Hematopoietic multipotent progenitor cell treated with erythropoietin and hydrocortisone succinate and interleukin-3 and kit ligand, for 15 days (in vitro differentiated cells): ENCODE results near the gene C11orf65.
"Not testable (repeated sequence)": the region's sequence is repeated elsewhere in the genome, so short reads cannot be mapped to it uniquely, and the experiment has no call there.

Source experiments
- DNase-seq: peaks from one replicate; pipeline ENCODE4 v3.0.0-alpha.2; 2015; ENCODE audit warnings: low spot score

The C11orf65 gene

DNA sequence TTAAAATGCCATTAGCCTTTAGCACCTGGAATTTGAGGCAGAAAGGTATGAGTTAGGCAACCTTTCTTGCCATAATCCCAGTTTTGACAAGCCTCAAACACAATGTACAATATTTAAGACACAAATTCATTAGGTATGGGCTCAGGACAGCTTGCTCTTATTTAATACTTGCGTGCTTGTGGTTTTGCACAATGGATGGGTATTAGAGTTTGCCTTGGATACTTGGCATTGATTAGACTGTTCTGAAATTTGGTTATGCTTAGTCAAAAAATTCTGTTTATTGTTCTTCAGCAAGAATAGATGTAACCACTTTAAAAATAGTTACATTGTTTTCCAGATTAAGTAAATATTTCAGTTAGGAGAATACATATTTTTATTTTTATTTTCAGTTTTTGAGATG lies 5.4 kb upstream of the C11orf65 start:
- DNase-seq = no peak

DNA sequence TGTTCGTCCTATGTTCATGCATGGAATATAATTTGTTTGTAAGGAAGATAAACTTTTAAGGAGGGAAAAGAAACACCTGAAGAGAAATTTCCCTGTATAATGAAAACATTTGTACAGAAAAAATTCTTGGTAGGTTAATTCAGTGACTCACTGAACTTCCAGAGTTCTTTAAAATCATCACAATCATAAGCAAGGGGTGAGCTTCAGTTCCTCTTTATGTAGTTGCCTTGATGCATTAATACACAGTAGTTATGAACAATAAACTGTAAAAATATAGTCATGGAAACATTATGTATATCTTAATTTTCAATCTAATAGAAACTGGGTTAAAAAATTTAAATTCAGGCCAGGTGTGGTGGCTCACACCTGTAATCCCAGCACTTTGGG lies 1.1 kb upstream of the C11orf65 start:
- no peak for DNase-seq

DNA sequence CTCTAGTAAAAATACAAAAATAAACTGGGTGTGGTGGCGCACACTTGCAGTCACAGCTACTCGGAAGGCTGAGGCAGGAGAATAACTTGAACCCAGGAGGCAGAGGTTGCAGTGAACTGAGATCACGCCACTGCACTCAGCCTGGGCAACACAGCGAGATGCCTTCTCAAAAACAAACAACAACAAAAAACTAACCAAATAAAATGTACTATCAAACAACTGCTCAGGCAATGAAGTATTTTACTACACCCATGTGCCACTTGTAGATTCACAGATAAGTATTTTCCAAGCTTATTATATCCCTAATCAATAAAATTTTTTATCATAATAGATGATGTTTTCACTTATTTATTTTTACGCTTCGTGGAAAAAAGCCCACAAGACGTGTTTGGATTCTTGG lies 924 bp downstream of the C11orf65 start:
- peak; percentile 26 for DNase-seq

DNA sequence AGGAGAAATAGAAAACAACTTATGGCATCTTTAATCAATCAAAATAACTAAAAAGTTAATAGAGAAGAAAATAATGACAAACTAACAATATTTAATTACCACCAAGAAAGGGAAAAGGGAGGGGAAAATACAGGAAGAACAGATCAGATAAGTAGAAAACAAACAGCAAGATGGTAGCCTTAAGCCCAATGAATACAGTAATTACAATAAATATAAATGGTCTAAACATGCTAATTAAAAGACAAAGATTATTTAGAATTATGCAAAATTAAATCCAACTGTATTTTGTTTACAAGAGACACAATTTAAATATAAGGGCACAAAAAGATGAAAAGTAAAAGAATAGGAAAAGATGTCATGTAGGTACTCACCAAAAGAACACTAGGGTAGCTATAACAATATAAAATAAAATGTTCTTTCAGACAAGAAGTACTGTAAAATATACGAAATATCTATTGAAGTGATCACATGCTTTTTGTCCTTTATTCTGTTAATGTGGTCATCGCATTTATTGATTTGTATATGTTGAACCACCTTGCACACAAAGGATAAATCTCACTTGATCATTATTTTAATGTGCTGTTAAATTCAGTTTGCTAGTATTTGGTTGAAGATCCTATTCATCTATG lies 14.0 kb downstream of the C11orf65 start:
- DNase-seq = no peak

DNA sequence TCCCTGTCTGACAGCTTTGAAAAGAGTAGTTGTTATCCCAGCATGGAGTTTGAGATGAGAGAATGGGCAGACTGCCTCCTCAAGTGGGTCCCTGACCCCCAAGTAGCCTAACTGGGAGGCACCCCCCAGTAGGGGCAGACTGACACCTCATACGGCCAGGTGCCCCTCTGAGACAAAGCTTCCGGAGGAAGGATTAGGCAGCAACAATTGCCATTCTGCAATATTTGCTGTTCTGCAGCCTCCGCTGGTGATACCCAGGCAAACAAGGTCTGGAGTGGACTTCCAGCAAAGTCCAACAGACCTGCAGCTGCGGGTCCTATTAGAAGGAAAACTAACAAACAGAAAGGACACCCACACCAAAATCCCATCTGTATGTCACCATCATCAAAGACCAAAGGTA lies 25.9 kb downstream of the C11orf65 start:
- DNase-seq = not testable (repeated sequence)

DNA sequence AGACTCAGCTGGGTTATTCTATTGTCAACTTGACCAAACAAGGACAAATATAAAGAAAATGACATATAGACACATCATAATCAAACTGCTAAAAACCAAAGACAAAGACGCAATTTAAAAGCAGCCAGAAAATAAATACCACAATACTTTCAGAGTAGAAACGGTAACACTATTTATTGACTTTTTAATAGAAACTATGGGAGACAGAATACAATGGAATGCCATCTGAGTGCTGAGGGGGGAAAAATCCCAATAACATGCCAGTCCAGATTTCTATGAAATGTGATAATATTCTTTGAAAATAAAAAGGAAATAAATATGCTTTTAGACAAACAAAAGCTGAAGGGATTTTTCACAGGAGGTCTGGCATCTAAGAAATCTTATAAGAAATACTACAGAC lies 30.7 kb downstream of the C11orf65 start:
- DNase-seq = no peak

DNA sequence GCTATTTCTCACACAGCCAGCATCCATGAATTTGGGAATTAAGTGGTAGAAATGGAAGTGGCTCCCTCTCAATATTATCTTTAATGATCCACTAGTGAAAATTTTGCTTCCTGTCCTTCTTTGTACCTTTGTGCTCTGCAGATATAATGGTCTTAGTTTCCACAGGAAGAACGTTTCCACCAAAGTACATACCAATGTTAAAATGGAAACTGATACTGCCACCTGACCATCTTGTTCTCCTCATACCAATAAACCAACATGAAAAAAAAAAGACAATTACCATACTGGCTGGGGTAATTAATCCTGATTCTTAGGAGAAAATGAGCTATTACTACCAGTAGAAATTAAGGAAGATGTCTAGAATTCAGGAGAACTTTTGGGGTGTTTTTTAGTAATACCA lies 32.3 kb downstream of the C11orf65 start:
- DNase-seq = no peak

DNA sequence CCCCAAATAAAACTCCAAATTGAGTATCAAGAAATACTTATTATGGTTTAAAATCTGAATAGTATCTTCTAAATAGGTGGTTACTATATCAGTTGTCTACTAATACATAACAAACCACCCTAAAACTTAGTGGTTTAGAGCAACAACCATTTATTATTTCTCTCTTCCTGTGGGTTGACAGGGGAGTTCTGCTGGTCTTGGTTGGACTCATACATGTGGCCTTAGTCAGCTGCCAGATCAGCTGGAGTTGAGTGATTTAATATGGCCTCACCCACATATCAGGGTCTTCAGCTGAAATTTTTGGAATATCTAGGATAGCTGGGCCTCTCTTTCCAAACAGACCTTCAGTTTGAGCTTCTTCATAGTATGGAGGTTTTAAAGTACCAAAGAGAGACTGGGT lies 34.5 kb downstream of the C11orf65 start:
- no peak for DNase-seq

DNA sequence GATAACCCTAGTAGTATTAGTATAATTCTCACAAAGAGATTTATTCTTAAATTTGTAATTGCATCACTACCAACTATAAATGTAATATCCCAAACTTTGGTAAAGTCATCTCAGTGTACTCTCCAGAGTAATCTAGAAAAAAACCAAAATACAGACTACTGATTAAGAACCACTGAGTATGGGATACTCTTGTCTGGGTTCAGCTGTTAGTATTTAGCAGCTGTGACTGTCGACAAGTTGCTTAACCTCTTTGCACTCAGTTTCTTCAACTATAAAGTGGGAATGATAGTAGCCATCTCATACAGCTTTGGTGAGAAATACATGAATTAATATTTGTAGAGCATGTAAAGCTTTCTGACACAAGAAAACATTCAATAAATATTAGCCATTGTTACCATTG lies 35.3 kb downstream of the C11orf65 start:
- DNase-seq = no peak

DNA sequence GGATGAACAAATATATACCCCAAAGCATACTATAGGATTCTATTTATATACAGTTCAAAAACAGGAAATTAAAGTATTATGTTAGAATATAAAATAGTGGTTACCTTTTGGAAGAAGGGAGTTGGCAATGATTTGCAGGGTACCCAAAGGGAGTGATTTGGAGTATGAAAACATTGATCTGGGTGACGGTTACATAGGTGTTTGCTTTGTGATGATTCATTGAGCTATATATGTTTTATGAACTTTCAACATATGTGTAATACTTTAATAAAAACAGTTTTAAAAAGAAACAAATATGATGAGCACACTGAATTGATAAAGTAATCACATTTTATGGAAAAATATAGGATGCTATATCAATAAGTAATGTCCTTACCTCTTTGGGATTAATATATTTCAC lies 36.0 kb downstream of the C11orf65 start:
- DNase-seq = no peak

DNA sequence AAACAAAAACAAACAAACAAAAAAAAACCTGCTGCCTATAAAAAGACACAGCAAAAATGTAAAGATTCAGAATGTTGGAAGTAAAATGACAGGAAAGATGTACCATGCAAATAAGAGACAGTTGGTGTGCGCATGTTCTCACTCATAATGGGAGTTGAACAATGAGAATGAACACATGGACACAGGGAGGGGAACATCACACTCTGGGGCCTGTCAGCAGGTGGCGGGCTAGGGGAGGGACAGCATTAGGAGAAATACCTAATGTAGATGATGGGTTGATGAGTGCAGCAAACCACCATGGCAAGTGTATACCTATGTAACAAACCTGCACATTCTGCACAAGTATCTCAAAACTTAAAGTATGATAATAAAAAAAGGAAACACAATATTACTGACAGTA lies 49.8 kb downstream of the C11orf65 start:
- not testable (repeated sequence) for DNase-seq

DNA sequence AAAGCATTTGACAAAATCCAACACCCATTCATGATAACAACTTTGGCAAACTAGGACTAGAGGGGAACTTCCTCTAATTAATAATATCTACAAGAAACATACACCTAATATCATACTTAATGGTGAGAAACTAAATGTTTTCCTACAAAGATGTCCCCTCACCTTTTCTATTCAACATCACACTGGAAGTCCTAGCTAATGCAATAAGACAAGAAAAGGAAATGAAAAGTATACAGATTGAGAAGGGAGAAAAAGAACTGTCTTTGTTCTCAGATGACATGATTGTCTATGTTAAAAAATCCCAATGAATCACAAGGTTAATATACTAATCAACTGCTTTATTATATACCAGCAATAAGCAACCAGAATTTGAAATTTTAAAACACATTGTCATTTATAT lies 52.4 kb downstream of the C11orf65 start:
- DNase-seq = no peak

DNA sequence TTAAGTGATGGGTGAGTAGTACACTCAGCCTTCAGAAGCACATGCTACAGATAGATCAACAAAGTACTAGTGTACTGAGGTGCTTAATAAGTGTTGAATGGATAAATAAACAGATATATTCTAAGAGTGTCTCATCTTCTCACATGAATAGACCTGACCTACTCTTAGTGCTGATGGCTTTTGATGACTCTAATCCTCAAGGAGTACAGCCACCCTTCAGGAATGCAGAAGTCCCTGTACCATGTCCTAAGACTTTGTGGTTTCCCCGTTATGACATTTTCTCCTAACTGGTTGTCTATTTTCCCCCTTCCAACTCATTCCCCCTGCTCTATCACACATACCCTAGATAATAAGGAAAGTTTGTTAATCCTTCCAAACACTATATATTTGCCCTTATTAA lies 61.6 kb downstream of the C11orf65 start:
- DNase-seq = no peak

DNA sequence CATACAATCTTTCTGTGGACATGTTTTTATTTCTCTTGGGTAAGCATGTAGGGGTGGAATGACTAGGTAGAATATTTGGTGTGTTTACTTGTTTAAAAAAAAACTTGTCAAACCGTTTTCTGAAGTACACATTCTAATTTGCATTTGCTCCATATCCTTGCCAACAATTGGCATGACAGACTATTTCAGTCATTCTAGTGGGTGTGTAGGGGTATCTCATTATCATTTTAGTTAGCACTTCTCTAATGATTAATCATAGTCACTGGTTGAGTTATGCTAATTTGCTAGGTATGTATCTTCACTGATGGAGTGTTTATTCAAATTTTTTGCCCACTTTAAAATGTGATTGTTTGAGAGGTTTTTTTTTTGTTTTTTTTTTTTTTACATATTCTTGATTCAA lies 64.3 kb downstream of the C11orf65 start:
- DNase-seq = no peak

DNA sequence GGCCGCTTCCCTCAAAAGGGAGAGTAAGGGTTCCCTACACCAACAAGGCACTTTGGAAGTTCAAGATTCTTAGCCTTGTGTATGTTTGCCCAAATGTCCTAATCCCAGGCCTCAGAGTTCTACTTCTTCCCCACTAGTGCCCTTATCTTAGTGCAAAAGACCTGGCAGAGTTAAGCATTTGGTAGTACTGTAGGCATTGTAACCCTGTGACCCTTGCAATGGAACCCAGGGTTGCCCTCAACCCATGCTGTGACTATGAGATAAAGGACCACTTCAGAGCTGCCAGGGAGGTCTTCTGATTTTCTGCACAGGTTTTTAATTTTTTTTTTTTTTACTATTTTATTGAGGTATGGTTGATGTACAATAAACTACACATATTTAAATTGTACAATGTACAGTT lies 65.1 kb downstream of the C11orf65 start:
- DNase-seq = no peak

DNA sequence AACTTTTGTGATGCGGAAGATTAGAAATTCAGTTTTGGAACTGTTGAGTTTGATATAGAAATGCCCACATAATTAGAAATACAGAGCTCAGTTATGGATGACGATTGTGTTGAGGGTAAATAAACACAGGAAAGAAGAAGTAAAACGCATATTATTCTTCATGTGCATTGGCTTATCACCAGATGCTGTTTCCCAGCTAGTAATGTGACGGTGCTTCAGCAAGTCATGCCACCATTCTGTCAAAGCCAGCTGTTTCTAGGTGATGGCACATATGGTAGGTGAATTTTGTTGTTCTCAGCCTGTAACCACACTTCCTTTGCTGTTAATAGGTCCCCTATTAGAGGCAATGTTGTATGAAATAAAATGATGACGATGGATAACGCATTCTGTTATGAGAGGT lies 68.9 kb downstream of the C11orf65 start:
- no peak for DNase-seq

DNA sequence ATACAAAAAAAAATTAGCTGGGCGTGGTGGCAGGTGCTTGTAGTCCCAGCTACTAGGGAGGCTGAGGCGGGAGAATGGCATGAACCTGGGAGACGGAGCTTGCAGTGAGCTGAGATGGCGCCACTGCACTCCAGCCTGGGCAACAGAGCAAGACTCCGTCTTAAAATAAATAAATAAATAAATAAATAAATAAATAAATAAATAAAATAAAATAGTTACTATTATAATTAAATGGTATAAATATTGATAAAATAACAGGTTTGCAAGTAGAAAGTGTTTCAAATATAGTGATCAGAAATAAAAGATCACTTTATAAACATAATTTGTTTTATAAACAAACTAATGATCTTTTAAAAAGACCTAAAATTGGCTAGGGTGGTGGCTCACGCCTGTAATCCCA lies 70.7 kb downstream of the C11orf65 start:
- not testable (repeated sequence) for DNase-seq

DNA sequence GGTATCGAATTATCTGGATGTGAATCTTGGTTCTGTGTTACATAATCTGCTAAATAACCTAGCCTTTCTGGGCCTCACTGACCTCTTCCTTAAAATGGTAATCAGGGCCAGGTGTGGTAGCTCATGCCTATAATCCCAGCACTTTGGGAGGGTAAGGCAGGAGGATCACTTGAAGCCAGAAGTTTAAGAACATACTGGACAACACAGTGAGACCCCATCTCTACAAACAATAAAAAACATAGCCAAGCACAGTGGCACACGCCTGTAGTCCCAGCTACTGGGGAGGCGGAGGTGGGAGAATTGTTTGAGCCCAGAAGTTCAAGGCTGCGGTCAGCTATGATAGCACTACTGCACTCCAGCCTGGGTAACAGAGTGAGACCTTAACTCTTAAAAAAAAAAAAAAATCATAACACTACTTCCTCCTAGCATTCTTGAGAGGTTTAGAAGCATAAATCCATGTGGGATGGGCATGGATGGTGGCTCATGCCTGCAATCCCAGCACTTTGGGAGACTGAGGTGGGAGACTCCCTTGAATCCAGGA lies 72.5 kb downstream of the C11orf65 start:
- DNase-seq = no peak

DNA sequence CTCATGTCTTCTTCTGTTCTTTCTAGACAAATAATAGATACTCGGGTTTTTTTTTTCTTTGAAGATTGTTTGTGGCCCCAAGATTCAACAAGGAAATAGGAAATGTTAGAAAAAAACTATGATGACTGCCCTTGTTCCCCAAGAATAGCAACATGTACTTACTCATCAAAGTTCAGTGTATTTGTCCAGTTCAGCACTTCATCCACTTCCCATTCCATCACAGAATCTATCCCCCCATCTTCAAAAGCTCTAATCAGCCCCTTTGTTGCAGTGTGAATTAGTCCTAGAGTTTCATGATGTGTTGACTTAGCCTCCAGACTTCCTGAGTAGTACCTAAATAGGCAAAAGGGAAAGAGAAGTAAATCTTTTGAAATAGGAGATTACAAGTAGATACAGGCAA lies 74.3 kb downstream of the C11orf65 start:
- no peak for DNase-seq

DNA sequence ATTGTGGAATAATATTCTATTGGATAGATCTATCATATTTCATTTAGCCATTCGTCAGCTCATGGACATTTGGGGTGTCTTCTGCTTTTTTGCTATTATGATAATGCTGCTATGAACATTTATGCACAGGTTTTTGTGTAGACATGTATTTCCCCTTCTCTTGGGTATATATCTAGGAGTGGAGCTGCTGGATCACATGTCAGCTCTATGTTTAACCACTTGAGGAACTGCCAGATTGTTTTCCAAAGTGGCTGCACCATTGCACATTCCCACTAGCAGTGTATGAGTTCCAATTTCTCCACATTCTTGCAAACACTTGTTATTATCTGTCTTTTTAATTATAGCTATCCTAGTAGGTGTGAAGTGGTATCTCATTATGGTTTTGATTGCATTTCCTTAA lies 75.0 kb downstream of the C11orf65 start:
- no peak for DNase-seq

DNA sequence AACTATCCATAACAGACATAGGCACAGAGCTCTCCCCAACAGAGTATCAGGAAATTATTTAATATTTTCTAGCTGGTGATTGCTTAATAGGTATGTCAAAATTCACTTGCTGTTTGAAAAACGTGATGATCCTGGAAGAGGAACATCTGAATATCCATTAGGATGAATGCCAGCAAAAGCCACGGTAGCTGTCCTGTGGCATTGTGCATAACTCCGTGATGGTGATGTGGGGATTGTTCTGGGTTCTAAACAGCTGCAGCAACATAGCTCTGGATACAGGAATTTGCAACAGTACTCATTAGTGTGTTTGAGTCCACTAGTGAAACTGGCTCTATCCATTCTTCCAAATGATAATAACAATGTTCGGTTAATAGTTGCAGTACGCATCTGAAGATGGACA lies 78.8 kb downstream of the C11orf65 start:
- DNase-seq = no peak

DNA sequence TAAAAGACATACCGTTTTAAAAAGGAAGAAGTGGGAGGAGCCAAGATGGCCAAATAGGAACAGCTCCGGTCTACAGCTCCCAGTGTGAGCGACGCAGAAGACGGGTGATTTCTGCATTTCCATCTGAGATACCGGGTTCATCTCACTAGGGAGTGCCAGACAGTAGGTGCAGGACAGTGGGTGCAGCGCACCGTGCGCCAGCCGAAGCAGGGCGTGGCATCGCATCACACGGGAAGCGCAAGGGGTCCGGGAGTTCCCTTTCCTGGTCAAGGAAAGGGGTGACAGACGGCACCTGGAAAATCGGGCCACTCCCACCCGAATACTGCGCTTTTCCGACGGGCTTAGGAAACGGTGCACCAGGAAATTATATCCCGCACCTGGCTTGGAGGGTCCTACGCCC lies 93.8 kb downstream of the C11orf65 start:
- not testable (repeated sequence) for DNase-seq

DNA sequence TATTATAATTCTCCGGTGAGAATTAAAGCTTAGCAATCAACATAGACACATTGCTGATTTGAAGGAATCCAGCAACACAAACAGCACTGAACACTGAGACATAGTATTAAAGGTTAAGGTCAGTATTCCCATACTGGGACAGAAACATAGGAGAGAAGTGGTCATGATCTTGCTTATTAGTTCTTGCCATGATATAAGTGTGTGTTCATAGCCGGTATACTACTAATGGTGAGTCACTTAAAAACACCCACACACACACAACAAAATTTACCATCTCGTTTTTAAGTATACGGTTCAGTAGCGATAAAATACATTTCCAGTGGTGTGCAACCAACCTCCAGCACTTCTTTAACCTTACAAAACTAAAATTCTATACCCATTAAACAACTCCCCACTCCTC lies 96.3 kb downstream of the C11orf65 start:
- no peak for DNase-seq

DNA sequence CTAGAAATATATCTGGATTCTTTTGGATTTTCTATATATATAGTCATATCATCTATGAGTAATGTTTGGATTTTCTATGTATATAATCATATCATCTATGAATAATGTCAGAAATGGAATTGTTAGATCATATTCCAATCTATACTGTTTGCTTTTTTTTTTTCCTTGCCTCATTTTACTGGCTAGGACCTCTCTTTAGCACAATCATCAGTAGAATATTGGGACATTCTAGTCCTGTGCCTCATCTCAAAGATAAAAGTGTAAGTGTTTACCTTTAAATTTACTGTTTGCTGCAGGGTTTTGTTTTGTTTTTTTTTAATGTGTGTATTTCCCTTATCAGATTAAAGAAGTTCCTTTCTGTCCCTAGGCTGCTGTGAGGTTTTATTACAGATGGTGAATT lies 97.0 kb downstream of the C11orf65 start:
- no peak for DNase-seq

DNA sequence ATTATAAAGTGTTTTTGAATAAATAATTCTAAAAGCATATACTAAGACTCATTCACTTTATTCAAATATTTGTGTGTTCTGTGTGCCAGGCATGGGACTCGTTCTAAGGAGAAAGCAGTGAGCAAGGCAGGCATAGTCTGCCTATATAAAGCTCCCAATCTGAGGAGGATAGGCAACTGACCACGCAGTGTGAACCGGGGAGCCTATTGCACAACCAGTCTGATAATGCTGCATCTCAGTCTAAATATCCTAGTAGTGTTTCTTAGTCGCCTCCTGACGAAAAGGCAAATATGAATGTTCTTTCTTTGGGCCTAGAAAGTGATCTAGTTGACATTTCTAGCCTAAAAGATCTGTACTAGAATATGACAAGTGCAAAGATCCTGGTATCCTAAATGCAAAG lies 98.3 kb downstream of the C11orf65 start:
- no peak for DNase-seq
